ENCODE results near the gene PODNL1. TPM values are rescaled to one million over a fixed set of nuclear protein-coding genes. Genes with fewer than 3 reads are reported as not detected.

The PODNL1 gene
- total RNA-seq, 4 donors from 2014 or later = not detected

- no peak for TF ChIP-seq CTCF (IDR thresholded peaks at IDR 0.05)
- ATAC-seq (ENCODE audit: low FRiP score) (no peak), DNase-seq (ENCODE audit: low spot score) (no peak)
Observed at GRCh38 chr19:13914777-13915176, 23.4 kb downstream of the PODNL1 start.

GRCh38 chr19:13913352-13913751 lies 24.9 kb downstream of the PODNL1 start:
- ATAC-seq (ENCODE audit: low FRiP score) = no peak
- no peak for DNase-seq (ENCODE audit: low spot score)
- TF ChIP-seq CTCF (IDR thresholded peaks at IDR 0.05) = no peak

- no peak for TF ChIP-seq CTCF (IDR thresholded peaks at IDR 0.05)
- ATAC-seq (ENCODE audit: low FRiP score) (no peak), DNase-seq (ENCODE audit: low spot score) (no peak)
Observed at GRCh38 chr19:13909430-13909829, 28.8 kb downstream of the PODNL1 start.

GRCh38 chr19:13908674-13909073 lies 29.5 kb downstream of the PODNL1 start:
- TF ChIP-seq CTCF (IDR thresholded peaks at IDR 0.05) = no peak
- ATAC-seq (ENCODE audit: low FRiP score) (no peak), DNase-seq (ENCODE audit: low spot score) (no peak)

- DNase-seq (ENCODE audit: low spot score) (no peak), ATAC-seq (ENCODE audit: low FRiP score) (no peak)
- TF ChIP-seq CTCF (IDR thresholded peaks at IDR 0.05) = no peak
Observed at GRCh38 chr19:13906910-13907309, 31.3 kb downstream of the PODNL1 start.

GRCh38 chr19:13906521-13906904 lies 31.7 kb downstream of the PODNL1 start:
- TF ChIP-seq CTCF (IDR thresholded peaks at IDR 0.05) = no peak
- DNase-seq (ENCODE audit: low spot score) = no peak
- ATAC-seq (ENCODE audit: low FRiP score) = no peak

- no peak for TF ChIP-seq CTCF (IDR thresholded peaks at IDR 0.05)
- peak; percentile 99 for ATAC-seq (ENCODE audit: low FRiP score)
- DNase-seq (ENCODE audit: low spot score) = peak; percentile 77
Observed at GRCh38 chr19:13905634-13906520, 32.3 kb downstream of the PODNL1 start, which contains the start of the genes BRME1 and CC2D1A. Gene BRME1, minus strand, starts transcription at chr19:13906117. Its CDS starts 1,225 bp downstream, at chr19:13904892. Gene CC2D1A, plus strand, starts transcription at chr19:13906201. Its CDS starts 241 bp downstream, at chr19:13906442.

All from omental fat pad (tissue), 4 donors.